ENCODE measurements around the gene ATXN7L2.

ATXN7L2 gene

DNA sequence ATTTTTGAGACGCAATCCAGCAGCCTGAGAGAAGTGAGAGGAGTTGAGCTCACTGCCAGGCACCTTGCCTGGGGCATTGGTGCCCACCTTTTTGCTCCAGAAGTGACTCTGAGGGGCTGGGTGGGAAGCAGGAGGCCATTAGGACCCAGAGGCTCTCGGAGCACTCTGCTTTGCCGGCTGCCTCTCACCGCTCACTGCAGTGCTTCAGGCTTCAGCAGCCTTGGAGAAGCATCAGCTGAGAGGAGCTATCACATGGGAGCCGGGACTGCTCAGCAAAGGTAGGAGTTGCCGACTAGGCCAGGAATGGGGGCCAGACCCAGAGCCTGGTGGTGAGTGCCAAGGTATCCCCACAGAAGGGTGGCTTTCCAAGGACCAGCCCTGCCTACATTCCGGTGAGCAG, 56.0 kb downstream of the ATXN7L2 start, which contains the start of gene GPR61:
TSS of gene GPR61 (plus strand) at position 197 of the 400 bp plus-strand sequence. CDS start 3,151 bp downstream, outside the sequence.
- TF ChIP-seq ZNF70 (CRISPR knock-in tag; IDR thresholded peaks at IDR 0.05) (no peak), GLIS3 (CRISPR knock-in tag; IDR thresholded peaks at IDR 0.05) (no peak)
- TF ChIP-seq, protein P1, sequence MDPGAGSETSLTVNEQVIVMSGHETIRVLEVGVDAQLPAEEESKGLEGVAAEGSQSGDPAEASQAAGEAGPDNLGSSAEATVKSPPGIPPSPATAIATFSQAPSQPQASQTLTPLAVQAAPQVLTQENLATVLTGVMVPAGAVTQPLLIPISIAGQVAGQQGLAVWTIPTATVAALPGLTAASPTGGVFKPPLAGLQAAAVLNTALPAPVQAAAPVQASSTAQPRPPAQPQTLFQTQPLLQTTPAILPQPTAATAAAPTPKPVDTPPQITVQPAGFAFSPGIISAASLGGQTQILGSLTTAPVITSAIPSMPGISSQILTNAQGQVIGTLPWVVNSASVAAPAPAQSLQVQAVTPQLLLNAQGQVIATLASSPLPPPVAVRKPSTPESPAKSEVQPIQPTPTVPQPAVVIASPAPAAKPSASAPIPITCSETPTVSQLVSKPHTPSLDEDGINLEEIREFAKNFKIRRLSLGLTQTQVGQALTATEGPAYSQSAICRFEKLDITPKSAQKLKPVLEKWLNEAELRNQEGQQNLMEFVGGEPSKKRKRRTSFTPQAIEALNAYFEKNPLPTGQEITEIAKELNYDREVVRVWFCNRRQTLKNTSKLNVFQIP (CRISPR knock-in tag; IDR thresholded peaks at IDR 0.05; ENCODE audit: borderline replicate concordance, low read depth): no peak
- ATAC-seq: no peak

DNA sequence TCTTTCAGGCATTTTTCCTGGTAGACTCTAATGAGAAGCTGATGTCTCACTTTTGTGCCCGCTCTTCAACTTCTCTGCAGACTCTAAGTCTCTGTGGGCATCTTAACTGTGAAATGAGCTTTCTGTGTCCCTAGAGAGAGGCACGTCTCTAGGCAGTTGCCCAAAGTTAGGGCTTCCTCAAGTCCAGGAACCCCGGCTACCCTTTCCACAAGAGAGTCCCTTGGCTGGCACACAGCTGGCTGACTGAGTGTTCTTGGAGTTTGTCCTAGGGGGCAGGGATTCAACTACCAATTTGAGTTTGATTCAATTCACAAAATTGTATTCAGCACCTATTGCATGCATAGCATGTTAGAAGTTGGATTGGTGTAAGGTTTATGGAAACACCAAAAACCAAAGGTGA, 57.4 kb downstream of the ATXN7L2 start:
- TF ChIP-seq SNAI2 (CRISPR knock-in tag; IDR thresholded peaks at IDR 0.05) (no peak), OSR1 (CRISPR knock-in tag; IDR thresholded peaks at IDR 0.05) (no peak), TOX (CRISPR knock-in tag; IDR thresholded peaks at IDR 0.05; ENCODE audit: borderline replicate concordance) (no peak), ESRRG (CRISPR knock-in tag; IDR thresholded peaks at IDR 0.05) (no peak), ZC3H10 (CRISPR knock-in tag; IDR thresholded peaks at IDR 0.05) (no peak), RARB (CRISPR knock-in tag; IDR thresholded peaks at IDR 0.05) (no peak), ARNTL (CRISPR knock-in tag; IDR thresholded peaks at IDR 0.05; ENCODE audit: borderline replicate concordance, low read depth) (no peak), ZNF565 (CRISPR knock-in tag; conservative IDR thresholded peaks at IDR 0.05; ENCODE audit: low read depth) (no peak), ZFP30 (CRISPR knock-in tag; IDR thresholded peaks at IDR 0.05) (no peak), PPARA (CRISPR knock-in tag; IDR thresholded peaks at IDR 0.05; ENCODE audit: borderline replicate concordance) (no peak), BACH2 (CRISPR knock-in tag; IDR thresholded peaks at IDR 0.05; ENCODE audit: borderline replicate concordance) (no peak), CSDC2 (CRISPR knock-in tag; IDR thresholded peaks at IDR 0.05) (no peak), TCF4 (CRISPR knock-in tag; IDR thresholded peaks at IDR 0.05; ENCODE audit: borderline replicate concordance) (no peak), ZNF70 (CRISPR knock-in tag; IDR thresholded peaks at IDR 0.05) (no peak), ISL1 (CRISPR knock-in tag; IDR thresholded peaks at IDR 0.05) (no peak)
- TF ChIP-seq, protein P2, sequence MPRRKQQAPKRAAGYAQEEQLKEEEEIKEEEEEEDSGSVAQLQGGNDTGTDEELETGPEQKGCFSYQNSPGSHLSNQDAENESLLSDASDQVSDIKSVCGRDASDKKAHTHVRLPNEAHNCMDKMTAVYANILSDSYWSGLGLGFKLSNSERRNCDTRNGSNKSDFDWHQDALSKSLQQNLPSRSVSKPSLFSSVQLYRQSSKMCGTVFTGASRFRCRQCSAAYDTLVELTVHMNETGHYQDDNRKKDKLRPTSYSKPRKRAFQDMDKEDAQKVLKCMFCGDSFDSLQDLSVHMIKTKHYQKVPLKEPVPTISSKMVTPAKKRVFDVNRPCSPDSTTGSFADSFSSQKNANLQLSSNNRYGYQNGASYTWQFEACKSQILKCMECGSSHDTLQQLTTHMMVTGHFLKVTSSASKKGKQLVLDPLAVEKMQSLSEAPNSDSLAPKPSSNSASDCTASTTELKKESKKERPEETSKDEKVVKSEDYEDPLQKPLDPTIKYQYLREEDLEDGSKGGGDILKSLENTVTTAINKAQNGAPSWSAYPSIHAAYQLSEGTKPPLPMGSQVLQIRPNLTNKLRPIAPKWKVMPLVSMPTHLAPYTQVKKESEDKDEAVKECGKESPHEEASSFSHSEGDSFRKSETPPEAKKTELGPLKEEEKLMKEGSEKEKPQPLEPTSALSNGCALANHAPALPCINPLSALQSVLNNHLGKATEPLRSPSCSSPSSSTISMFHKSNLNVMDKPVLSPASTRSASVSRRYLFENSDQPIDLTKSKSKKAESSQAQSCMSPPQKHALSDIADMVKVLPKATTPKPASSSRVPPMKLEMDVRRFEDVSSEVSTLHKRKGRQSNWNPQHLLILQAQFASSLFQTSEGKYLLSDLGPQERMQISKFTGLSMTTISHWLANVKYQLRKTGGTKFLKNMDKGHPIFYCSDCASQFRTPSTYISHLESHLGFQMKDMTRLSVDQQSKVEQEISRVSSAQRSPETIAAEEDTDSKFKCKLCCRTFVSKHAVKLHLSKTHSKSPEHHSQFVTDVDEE (CRISPR knock-in tag; IDR thresholded peaks at IDR 0.05): no peak
- TF ChIP-seq, protein P3, sequence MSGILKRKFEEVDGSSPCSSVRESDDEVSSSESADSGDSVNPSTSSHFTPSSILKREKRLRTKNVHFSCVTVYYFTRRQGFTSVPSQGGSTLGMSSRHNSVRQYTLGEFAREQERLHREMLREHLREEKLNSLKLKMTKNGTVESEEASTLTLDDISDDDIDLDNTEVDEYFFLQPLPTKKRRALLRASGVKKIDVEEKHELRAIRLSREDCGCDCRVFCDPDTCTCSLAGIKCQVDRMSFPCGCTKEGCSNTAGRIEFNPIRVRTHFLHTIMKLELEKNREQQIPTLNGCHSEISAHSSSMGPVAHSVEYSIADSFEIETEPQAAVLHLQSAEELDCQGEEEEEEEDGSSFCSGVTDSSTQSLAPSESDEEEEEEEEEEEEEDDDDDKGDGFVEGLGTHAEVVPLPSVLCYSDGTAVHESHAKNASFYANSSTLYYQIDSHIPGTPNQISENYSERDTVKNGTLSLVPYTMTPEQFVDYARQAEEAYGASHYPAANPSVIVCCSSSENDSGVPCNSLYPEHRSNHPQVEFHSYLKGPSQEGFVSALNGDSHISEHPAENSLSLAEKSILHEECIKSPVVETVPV (CRISPR knock-in tag; IDR thresholded peaks at IDR 0.05): no peak
- TF ChIP-seq, protein P4, sequence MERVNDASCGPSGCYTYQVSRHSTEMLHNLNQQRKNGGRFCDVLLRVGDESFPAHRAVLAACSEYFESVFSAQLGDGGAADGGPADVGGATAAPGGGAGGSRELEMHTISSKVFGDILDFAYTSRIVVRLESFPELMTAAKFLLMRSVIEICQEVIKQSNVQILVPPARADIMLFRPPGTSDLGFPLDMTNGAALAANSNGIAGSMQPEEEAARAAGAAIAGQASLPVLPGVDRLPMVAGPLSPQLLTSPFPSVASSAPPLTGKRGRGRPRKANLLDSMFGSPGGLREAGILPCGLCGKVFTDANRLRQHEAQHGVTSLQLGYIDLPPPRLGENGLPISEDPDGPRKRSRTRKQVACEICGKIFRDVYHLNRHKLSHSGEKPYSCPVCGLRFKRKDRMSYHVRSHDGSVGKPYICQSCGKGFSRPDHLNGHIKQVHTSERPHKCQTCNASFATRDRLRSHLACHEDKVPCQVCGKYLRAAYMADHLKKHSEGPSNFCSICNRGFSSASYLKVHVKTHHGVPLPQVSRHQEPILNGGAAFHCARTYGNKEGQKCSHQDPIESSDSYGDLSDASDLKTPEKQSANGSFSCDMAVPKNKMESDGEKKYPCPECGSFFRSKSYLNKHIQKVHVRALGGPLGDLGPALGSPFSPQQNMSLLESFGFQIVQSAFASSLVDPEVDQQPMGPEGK (CRISPR knock-in tag; IDR thresholded peaks at IDR 0.05; ENCODE audit: borderline replicate concordance): no peak
- TF ChIP-seq, protein P1 (CRISPR knock-in tag; IDR thresholded peaks at IDR 0.05; ENCODE audit: borderline replicate concordance, low read depth): no peak
- TF ChIP-seq, protein P5, sequence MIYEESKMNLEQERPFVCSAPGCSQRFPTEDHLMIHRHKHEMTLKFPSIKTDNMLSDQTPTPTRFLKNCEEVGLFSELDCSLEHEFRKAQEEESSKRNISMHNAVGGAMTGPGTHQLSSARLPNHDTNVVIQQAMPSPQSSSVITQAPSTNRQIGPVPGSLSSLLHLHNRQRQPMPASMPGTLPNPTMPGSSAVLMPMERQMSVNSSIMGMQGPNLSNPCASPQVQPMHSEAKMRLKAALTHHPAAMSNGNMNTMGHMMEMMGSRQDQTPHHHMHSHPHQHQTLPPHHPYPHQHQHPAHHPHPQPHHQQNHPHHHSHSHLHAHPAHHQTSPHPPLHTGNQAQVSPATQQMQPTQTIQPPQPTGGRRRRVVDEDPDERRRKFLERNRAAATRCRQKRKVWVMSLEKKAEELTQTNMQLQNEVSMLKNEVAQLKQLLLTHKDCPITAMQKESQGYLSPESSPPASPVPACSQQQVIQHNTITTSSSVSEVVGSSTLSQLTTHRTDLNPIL (CRISPR knock-in tag; IDR thresholded peaks at IDR 0.05; ENCODE audit: low read depth): no peak
- ATAC-seq: no peak

Data from SK-N-SH treated with all-trans-retinoic acid at 6 μM for 48 hours (cell line).